Neural cell (in vitro differentiated cells): ENCODE results near the gene PFDN5.

Source experiments
- CTCF ChIP-seq: fragments of 450-650 bp; IDR thresholded peaks from 2 replicates; pipeline ENCODE4 v1.5.1; 2014; ENCODE audit warnings: antibody characterized with exemption, mild to moderate bottlenecking, moderate library complexity; ENCODE audit not compliant: poor library complexity, severe bottlenecking
- EP300 ChIP-seq: fragments of 450-650 bp; conservative IDR thresholded peaks from 2 replicates; pipeline ENCODE4 v1.6.1; 2014; ENCODE audit warnings: antibody characterized with exemption, mild to moderate bottlenecking, moderate library complexity; ENCODE audit not compliant: poor library complexity, severe bottlenecking
- EZH2 ChIP-seq: fragments of 200-600, 300-800 bp; shearing (Covaris generic), sonication (generic); IDR thresholded peaks from 2 replicates; pipeline ENCODE4 v1.6.1; 2014; ENCODE audit warnings: antibody characterized with exemption, low read length, borderline replicate concordance, mild to moderate bottlenecking; ENCODE audit not compliant: insufficient read depth, poor library complexity, severe bottlenecking
- MXI1 ChIP-seq: fragments of 450-650 bp; conservative IDR thresholded peaks from 2 replicates; pipeline ENCODE4 v1.6.1; 2014; ENCODE audit warnings: antibody characterized with exemption, mild to moderate bottlenecking; ENCODE audit not compliant: poor library complexity, severe bottlenecking
- POLR2AphosphoS5 ChIP-seq: IDR thresholded peaks from 2 replicates; pipeline ENCODE4 v1.6.1; 2012
- RAD21 ChIP-seq: fragments of 450-650 bp; conservative IDR thresholded peaks from 2 replicates; pipeline ENCODE4 v1.6.1; 2014; ENCODE audit warnings: antibody characterized with exemption, mild to moderate bottlenecking, moderate library complexity
- SMC3 ChIP-seq: fragments of 450-650 bp; conservative IDR thresholded peaks from 2 replicates; pipeline ENCODE4 v1.6.1; 2014; ENCODE audit warnings: antibody characterized with exemption, mild to moderate bottlenecking, moderate library complexity; ENCODE audit not compliant: poor library complexity
- TAF1 ChIP-seq: IDR thresholded peaks from 2 replicates; pipeline ENCODE4 v1.6.1; 2012; ENCODE audit warnings: low read depth
- TF ChIP-seq, protein P1 (sequence below): IDR thresholded peaks from 2 replicates; pipeline ENCODE4 v1.6.1; 2012; ENCODE audit warnings: borderline replicate concordance

- TF ChIP-seq EZH2 (no peak), CTCF (no peak), MXI1 (peak; percentile 4), TAF1 (no peak), POLR2AphosphoS5 (no peak), SMC3 (no peak), EP300 (no peak), RAD21 (no peak)
- TF ChIP-seq, protein P1, sequence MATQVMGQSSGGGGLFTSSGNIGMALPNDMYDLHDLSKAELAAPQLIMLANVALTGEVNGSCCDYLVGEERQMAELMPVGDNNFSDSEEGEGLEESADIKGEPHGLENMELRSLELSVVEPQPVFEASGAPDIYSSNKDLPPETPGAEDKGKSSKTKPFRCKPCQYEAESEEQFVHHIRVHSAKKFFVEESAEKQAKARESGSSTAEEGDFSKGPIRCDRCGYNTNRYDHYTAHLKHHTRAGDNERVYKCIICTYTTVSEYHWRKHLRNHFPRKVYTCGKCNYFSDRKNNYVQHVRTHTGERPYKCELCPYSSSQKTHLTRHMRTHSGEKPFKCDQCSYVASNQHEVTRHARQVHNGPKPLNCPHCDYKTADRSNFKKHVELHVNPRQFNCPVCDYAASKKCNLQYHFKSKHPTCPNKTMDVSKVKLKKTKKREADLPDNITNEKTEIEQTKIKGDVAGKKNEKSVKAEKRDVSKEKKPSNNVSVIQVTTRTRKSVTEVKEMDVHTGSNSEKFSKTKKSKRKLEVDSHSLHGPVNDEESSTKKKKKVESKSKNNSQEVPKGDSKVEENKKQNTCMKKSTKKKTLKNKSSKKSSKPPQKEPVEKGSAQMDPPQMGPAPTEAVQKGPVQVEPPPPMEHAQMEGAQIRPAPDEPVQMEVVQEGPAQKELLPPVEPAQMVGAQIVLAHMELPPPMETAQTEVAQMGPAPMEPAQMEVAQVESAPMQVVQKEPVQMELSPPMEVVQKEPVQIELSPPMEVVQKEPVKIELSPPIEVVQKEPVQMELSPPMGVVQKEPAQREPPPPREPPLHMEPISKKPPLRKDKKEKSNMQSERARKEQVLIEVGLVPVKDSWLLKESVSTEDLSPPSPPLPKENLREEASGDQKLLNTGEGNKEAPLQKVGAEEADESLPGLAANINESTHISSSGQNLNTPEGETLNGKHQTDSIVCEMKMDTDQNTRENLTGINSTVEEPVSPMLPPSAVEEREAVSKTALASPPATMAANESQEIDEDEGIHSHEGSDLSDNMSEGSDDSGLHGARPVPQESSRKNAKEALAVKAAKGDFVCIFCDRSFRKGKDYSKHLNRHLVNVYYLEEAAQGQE, result peak; percentile 9
Observed at GRCh38 chr12:53252349-53252916, 42.9 kb upstream of the PFDN5 start.
